Measurements from ENCODE around the gene ICAM1.

Gene ICAM1

GRCh38 chr19:10321417-10321797, 50.5 kb downstream of the ICAM1 start:
- no peak for DNase-seq (ENCODE audit: low read depth in 2 of 2)

GRCh38 chr19:10321874-10322835, 51.2 kb downstream of the ICAM1 start:
- no peak for DNase-seq (ENCODE audit: low read depth in 2 of 2)

DNA sequence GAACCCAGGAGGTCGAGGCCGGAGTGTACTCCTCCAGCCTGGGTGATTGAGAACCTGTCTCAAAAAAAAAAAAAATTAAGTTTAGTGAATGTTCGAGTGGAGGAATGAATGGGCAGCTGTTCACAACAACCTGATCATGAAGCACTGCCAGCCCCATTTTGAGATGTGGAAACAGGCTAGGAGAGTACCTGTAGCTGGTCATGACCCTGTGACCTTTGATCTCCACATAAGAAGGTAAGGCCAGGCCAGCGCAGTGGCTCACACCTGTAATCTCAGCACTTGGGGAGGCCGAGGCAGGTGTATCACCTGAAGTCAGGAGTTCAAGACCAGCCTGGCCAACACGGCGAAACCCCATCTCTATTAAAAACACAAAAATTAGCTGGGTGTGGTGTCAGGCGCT, 54.8 kb downstream of the ICAM1 start:
- DNase-seq (ENCODE audit: low read depth in 2 of 2), result no peak

DNA sequence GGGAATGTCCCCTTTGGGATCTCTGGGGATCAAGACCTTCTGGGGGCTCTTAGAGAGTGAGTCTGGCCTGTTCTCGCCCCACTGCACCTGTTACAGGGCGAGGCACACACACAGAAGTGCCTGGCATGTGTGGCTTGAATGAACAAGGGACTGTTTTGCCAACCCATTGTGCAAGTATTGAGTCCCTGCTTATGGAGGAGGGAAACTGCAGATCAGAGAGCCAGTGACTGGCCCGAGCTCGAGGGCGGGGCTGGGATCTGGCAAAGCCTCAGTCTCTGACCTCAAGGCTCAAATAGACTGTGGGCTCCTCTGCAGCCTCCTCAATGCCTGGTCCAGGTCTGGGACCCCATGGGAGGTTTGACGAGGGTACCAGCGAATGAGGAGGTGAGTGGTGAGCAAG, 56.9 kb downstream of the ICAM1 start:
- DNase-seq (ENCODE audit: low read depth in 2 of 2), result no peak

DNA sequence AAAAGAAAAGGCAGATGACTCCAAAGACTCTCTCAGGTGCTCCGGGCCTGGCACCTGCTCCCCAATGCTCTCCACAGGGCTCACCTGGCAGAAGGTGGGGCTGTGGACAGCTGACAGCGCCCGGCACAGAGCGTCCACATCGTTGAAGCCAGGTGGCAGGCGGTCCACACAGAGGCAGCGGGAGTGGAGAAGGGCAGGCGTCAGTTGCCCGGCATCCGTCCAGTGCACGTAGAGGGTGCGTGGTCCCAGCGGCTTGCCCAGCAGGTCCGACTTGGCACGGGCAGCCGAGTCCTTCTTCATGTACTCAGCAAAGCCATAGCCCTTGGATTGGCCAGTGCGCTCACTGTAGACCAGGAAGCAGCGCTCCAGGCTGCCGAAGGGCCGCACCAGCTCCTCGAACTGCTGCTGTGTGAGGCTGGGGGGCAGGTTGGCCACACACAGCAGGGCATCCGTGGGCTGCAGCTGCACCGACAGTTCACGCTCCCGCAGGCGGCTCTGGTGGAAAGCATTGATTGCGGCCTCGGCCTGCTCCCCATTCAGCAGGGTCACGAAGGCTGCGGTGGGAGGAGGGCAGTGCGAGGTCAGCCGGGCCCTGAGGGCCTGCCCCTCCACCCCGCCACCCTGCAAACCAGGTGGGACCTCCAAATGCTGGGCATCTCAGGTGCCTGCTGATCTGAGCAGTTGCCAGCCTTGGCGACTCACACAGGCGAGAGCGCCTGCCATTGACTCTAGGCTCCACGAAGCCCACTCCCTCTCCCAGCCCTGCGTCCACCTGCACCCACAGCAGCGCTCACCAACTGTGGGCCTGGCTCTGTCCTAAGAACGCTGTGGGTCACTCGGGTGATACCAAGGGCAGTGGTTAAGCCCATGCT, 57.9 kb downstream of the ICAM1 start:
- no peak for DNase-seq (ENCODE audit: low read depth in 2 of 2)

DNA sequence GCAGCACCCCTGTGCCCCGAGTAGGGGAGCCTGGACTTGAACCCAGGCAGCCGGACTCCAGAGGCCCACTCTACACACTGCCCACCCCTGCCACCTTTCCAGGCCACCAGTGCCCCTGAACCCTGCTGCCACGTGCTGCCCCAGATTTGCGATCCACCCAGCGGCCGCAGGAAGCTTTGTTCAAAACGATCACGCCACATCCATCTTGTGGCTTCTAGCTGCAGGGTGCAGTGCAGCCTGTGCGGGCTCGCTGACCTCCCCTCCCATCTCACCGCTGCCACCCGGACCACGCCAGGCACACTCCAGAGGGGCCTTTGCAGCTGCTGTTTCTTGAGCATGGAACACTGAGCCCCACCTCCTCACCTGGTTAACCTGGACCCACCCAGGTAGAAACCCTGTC, 58.6 kb downstream of the ICAM1 start:
- no peak for DNase-seq (ENCODE audit: low read depth in 2 of 2)

DNA sequence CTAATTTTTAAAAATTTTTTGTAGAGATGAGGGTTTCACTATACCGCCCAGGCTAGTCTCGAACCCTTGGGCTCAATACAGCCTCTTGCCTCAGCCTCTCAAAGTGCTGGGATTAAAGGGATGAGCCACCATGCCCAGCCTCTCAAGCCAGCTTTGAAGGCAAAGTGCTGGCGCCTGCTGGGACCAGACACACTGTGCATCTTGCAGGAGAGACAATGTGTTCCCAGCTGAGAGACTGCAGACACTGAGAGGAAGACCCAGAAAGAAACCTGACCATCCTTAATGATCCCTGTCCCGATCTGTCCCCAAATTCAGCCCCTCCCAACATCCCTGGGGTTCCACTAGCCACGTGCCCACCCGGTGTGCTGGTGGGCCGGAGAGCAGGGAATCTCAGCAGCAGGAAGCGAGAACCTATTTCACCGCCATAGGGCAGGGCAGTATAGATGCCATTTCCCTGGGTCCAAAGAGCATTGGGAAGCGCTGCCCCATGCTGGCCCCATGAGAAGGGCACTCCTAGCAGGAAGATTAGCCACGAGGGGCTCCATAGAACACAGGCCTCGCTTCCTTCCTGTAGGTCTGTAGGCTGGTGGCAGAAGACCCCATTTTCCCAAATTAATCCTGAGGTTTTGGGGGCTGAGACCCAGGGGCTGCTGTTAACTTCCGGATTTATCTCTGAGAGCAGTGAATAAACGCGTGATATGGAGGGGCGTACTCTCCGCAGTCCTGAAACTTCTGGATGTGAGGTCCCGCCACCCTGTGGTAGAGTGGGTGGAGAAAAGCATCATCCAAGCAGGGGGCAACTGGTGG, 61.4 kb downstream of the ICAM1 start:
- DNase-seq (ENCODE audit: low read depth in 2 of 2), result no peak

- DNase-seq (ENCODE audit: low read depth in 2 of 2), result peak; percentile 96
Measured at GRCh38 chr19:10332965-10333757, 62.2 kb downstream of the ICAM1 start, which contains the start of gene RAVER1. RAVER1 (minus strand) TSS chr19:10333529; CDS start chr19:10333507, 22 bp downstream.

- no peak for DNase-seq (ENCODE audit: low read depth in 2 of 2)
Measured at GRCh38 chr19:10333758-10334587, 63.1 kb downstream of the ICAM1 start.

DNA sequence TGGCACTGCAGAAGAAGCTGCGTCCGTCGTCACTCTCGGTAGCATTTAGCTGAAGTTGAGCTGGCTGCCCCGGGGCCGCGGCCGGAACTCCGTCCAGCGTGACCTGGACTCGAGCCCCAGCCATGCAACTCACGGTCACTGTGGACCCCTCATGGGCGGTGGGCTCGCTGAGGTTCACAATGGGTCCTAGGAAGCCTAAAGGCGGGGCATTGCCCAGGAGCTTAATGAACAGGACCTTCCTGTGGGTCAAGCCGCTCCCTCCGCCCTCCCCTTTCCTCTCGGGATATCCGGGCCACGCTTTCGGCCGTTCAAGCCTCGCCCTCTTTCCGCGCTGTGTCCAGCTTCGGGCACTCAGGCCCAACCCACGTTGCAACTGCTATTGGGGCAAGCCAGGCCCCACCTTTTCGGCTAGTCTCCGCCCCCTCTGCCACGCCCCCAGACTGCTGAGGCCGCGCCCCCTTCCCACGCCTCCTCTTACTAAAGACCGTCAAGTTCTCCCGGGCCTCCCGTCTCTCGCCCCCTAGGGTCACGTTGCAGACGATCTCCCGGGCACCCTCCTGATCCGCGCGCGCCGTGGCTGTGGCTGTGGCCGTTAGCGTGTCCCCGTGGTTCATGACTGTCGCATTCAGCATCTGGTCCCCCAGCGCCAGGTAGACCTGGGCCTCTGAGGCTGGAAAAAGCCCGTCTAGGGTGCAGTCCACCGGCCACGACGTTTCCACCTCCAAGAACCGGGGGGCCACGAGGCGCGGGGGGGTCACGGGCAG, 63.9 kb downstream of the ICAM1 start:
- DNase-seq (ENCODE audit: low read depth in 2 of 2), result no peak

- DNase-seq (ENCODE audit: low read depth in 2 of 2), result no peak
Measured at GRCh38 chr19:10335352-10335985, 64.5 kb downstream of the ICAM1 start.

All from activated CD8-positive, alpha-beta memory T cell treated with anti-CD3 and anti-CD28 coated beads for 4 hours (primary cell).